GM23338 (cell line): ENCODE data around the gene ASPM. TPM values are rescaled to one million over a fixed set of nuclear protein-coding genes. Genes with fewer than 3 reads are reported as not detected.
A peak's percentile ranks its signal among the peaks of the same experiment; 100 is the strongest.

Experiments
- ATAC-seq: fragments of 200-7000 bp; cut with Tn5 transposase; 3 replicates; pipeline ENCODE4 v1.9.1; 2020
- DNase-seq: peaks from one replicate; pipeline ENCODE4 v3.0.0-alpha.2; 2015; ENCODE audit warnings: low spot score
- H2AFZ ChIP-seq: fragments of 200-600 bp; sonication (generic); 2 replicates; pipeline ENCODE4 v1.8.0; 2016; ENCODE audit warnings: antibody characterized with exemption, mild to moderate bottlenecking, moderate library complexity
- H3F3A ChIP-seq: fragments of 200-600 bp; sonication (generic); replicated peaks from 2 replicates; pipeline ENCODE4 v1.8.0; 2017; ENCODE audit warnings: antibody characterized with exemption, mixed run types, low read depth
- H3K27ac ChIP-seq: fragments of 200-600 bp; sonication (generic); 2 replicates; pipeline ENCODE4 v1.6.1; 2016; ENCODE audit warnings: low read depth
- H3K27me3 ChIP-seq: fragments of 200-600 bp; sonication (generic); 2 replicates; pipeline ENCODE4 v1.8.0; 2016; ENCODE audit warnings: mild to moderate bottlenecking, mixed run types, moderate library complexity; ENCODE audit not compliant: insufficient read depth
- H3K36me3 ChIP-seq: fragments of 200-600 bp; sonication (generic); 2 replicates; pipeline ENCODE4 v1.8.0; 2016; ENCODE audit warnings: mild to moderate bottlenecking; ENCODE audit not compliant: insufficient read depth
- H3K4me1 ChIP-seq: fragments of 200-600 bp; sonication (generic); 2 replicates; pipeline ENCODE4 v1.8.0; 2016; ENCODE audit warnings: mild to moderate bottlenecking, moderate library complexity; ENCODE audit not compliant: insufficient read depth
- H3K4me2 ChIP-seq: fragments of 200-600 bp; sonication (generic); 2 replicates; pipeline ENCODE4 v1.7.1; 2017; ENCODE audit warnings: mixed run types
- H3K4me3 ChIP-seq: fragments of 200-600 bp; sonication (generic); 2 replicates; pipeline ENCODE4 v1.6.1; 2016; ENCODE audit warnings: mixed run types
- H3K79me2 ChIP-seq: fragments of 200-600 bp; sonication (generic); replicated peaks from 2 replicates; pipeline ENCODE4 v1.8.0; 2017; ENCODE audit warnings: mild to moderate bottlenecking; ENCODE audit not compliant: insufficient read depth
- H3K9me2 ChIP-seq: fragments of 200-600 bp; sonication (generic); 2 replicates; pipeline ENCODE4 v1.8.0; 2017; ENCODE audit not compliant: insufficient read depth
- H4K20me1 ChIP-seq: fragments of 200-600 bp; sonication (generic); replicated peaks from 2 replicates; pipeline ENCODE4 v1.8.0; 2017; ENCODE audit warnings: mild to moderate bottlenecking; ENCODE audit not compliant: insufficient read depth
- H3K27ac Mint-ChIP-seq: 2 replicates; pipeline ENCODE4 v1.8.0; 2020; ENCODE audit warnings: inconsistent platforms, mild to moderate bottlenecking, moderate library complexity, mixed read lengths
- H3K27me3 Mint-ChIP-seq: 3 replicates; pipeline ENCODE4 v1.8.0; 2022; ENCODE audit warnings: low read depth, mild to moderate bottlenecking, moderate library complexity, mixed read lengths, inconsistent platforms; ENCODE audit not compliant: insufficient read depth, poor library complexity
- H3K36me3 Mint-ChIP-seq: 3 replicates; pipeline ENCODE4 v1.8.0; 2021; ENCODE audit warnings: low read depth, mild to moderate bottlenecking, inconsistent platforms, moderate library complexity, mixed read lengths
- H3K4me1 Mint-ChIP-seq: 3 replicates; pipeline ENCODE4 v1.8.0; 2020; ENCODE audit warnings: mild to moderate bottlenecking, inconsistent platforms, mixed read lengths
- H3K4me3 Mint-ChIP-seq: 3 replicates; pipeline ENCODE4 v1.8.0; 2021; ENCODE audit warnings: moderate library complexity, mild to moderate bottlenecking, inconsistent platforms, mixed read lengths
- H3K9me3 Mint-ChIP-seq: 3 replicates; pipeline ENCODE4 v1.8.0; 2020; ENCODE audit warnings: moderate library complexity, mild to moderate bottlenecking, inconsistent platforms, mixed read lengths
- CREB1 ChIP-seq: fragments of 250-450 bp; sonication (Bioruptor Pico); IDR thresholded peaks from 2 replicates; pipeline ENCODE4 v1.5.0; 2020; ENCODE audit warnings: low read depth, mild to moderate bottlenecking, moderate library complexity
- ETS1 ChIP-seq: IDR thresholded peaks from 2 replicates; pipeline ENCODE4 v1.6.1; 2016; ENCODE audit warnings: antibody characterized with exemption
- JUNB ChIP-seq: IDR thresholded peaks from one replicate; pipeline ENCODE4 v1.6.1; 2016; ENCODE audit warnings: antibody characterized with exemption; ENCODE audit not compliant: unreplicated experiment
- NANOG ChIP-seq: IDR thresholded peaks from 2 replicates; pipeline ENCODE4 v1.6.1; 2016; ENCODE audit warnings: antibody characterized with exemption, borderline replicate concordance
- REST ChIP-seq: IDR thresholded peaks from one replicate; pipeline ENCODE4 v1.6.1; 2018; ENCODE audit warnings: antibody characterized with exemption; ENCODE audit not compliant: unreplicated experiment
- ZNF331 ChIP-seq: fragments of 250-450 bp; sonication (Bioruptor Pico); IDR thresholded peaks from 2 replicates; pipeline ENCODE4 v1.5.0; 2020; ENCODE audit warnings: low read depth, mild to moderate bottlenecking, moderate library complexity
- ZNF462 ChIP-seq: fragments of 250-450 bp; sonication (Bioruptor Pico); IDR thresholded peaks from 2 replicates; pipeline ENCODE4 v1.5.0; 2020; ENCODE audit warnings: mild to moderate bottlenecking, moderate library complexity
- polyA plus RNA-seq: library from polyadenylated mRNA; unstranded; fragments of >200 nt; fragmentation: Nextera tagmentation; extraction: Ambion mirVana; gene quantifications from 2 replicates; pipeline ENCODE4 v1.2.1, GENCODE V29; 2016
- total RNA-seq: library from RNA; depleted of rRNA; stranded (reverse); fragments of >200 nt; shearing (Covaris generic); gene quantifications from 2 replicates; pipeline ENCODE4 v1.2.3, GENCODE V29; 2014

Gene ASPM
- total and polyA plus RNA-seq, 2 experiments from 2014 or later = 36.8 to 64.9 TPM

GRCh38 chr1:197130677-197131304 lies 15.7 kb downstream of the ASPM start (continued):
- no peak for TF ChIP-seq ZNF462 (CRISPR knock-in tag)

GRCh38 chr1:197129698-197130097 lies 16.8 kb downstream of the ASPM start:
- H3K27ac ChIP-seq = peak overlapping the region; percentile 27; the same call in 1 of the 2 replicates
- H3K36me3 ChIP-seq = peaks cover 23% of the 10 kb centered on the region; the same call in 1 of the 2 replicates
- ATAC-seq (peak; percentile 94), DNase-seq (peak; percentile 42)
- no peaks in the 10 kb centered on the region for H3F3A ChIP-seq
- no peak overlapping the region for H3K4me3 Mint-ChIP-seq
- H3K4me3 ChIP-seq = no peak overlapping the region
- 0 out of 2 replicates have a peak overlapping the region, but pooled peaks have one; percentile 5 for H3K27ac Mint-ChIP-seq
- no peaks in the 10 kb centered on the region for H3K79me2 ChIP-seq
- H3K36me3 Mint-ChIP-seq = peaks cover 58% of the 10 kb centered on the region
- no peaks in the 10 kb centered on the region for H4K20me1 ChIP-seq
- H3K9me3 Mint-ChIP-seq = no peaks in the 10 kb centered on the region
- 0 out of 2 replicates have a peak overlapping the region, but pooled peaks have one; percentile 25 for H3K4me2 ChIP-seq
- H2AFZ ChIP-seq = no peak overlapping the region
- no peaks in the 10 kb centered on the region for H3K27me3 ChIP-seq
- peaks cover 19% of the 10 kb centered on the region for H3K4me1 Mint-ChIP-seq
- H3K4me1 ChIP-seq = peaks cover 12% of the 10 kb centered on the region
- peaks cover 3% of the 10 kb centered on the region for H3K27me3 Mint-ChIP-seq
- TF ChIP-seq REST (no peak), ZNF331 (CRISPR knock-in tag) (no peak), CREB1 (peak; percentile 57; the same call in 1 of the 2 replicates), ETS1 (no peak), JUNB (no peak), NANOG (peak; percentile 66; the same call in 1 of the 2 replicates)
- no peaks in the 10 kb centered on the region for H3K9me2 ChIP-seq
